Measurements from ENCODE around the gene SERGEF.

The SERGEF gene

GRCh38 chr11:17766073-17766359 is 246.8 kb downstream of the SERGEF start:
- no peak for DNase-seq

GRCh38 chr11:17765356-17766072 is 247.3 kb downstream of the SERGEF start:
- DNase-seq = no peak

- DNase-seq = no peak
These were observed 248.2 kb downstream of the SERGEF start for GRCh38 chr11:17764446-17765218.

GRCh38 chr11:17763703-17764102 is 249.1 kb downstream of the SERGEF start:
- no peak for DNase-seq

- no peak for DNase-seq
These were observed 249.6 kb downstream of the SERGEF start for GRCh38 chr11:17763244-17763643.

GRCh38 chr11:17762309-17762974 is 250.4 kb downstream of the SERGEF start:
- no peak for DNase-seq

- no peak for DNase-seq
These were observed 252.5 kb downstream of the SERGEF start for GRCh38 chr11:17760102-17761029.

- no peak for DNase-seq
These were observed 257.0 kb downstream of the SERGEF start for GRCh38 chr11:17755891-17756290.

- no peak for DNase-seq
These were observed 259.2 kb downstream of the SERGEF start for GRCh38 chr11:17753641-17754040.

GRCh38 chr11:17753153-17753552 is 259.7 kb downstream of the SERGEF start:
- DNase-seq = no peak

GRCh38 chr11:17752144-17752543 is 260.7 kb downstream of the SERGEF start:
- no peak for DNase-seq

- DNase-seq = no peak
These were observed 261.3 kb downstream of the SERGEF start for GRCh38 chr11:17751558-17751957.

GRCh38 chr11:17750801-17751165 is 262.1 kb downstream of the SERGEF start:
- DNase-seq = no peak

- DNase-seq = no peak
These were observed 262.6 kb downstream of the SERGEF start for GRCh38 chr11:17750013-17750800.

- no peak for DNase-seq
These were observed 263.8 kb downstream of the SERGEF start for GRCh38 chr11:17748761-17749721.

- no peak for DNase-seq
These were observed 264.8 kb downstream of the SERGEF start for GRCh38 chr11:17748044-17748443.

- no peak for DNase-seq
These were observed 265.5 kb downstream of the SERGEF start for GRCh38 chr11:17747131-17747955.

- DNase-seq = no peak
These were observed 266.8 kb downstream of the SERGEF start for GRCh38 chr11:17746096-17746495.

GRCh38 chr11:17745023-17745772 is 267.6 kb downstream of the SERGEF start:
- no peak for DNase-seq

All from NCI-H446 treated with DMSO at 0.1 percent for 48 hours (cell line).